GM19025 (cell line): ENCODE data around the gene ITPR1.

Experiments used
- ATAC-seq: cut with Tn5 transposase; IDR thresholded peaks from one replicate; pipeline ENCODE4 v1.9.1; 2021; ENCODE audit warnings: mild to moderate bottlenecking, low read depth, moderate library complexity; ENCODE audit not compliant: unreplicated experiment

The ITPR1 gene

GRCh38 chr3:4529876-4530588 lies 36.9 kb downstream of the ITPR1 start:
- ATAC-seq, result no peak

DNA sequence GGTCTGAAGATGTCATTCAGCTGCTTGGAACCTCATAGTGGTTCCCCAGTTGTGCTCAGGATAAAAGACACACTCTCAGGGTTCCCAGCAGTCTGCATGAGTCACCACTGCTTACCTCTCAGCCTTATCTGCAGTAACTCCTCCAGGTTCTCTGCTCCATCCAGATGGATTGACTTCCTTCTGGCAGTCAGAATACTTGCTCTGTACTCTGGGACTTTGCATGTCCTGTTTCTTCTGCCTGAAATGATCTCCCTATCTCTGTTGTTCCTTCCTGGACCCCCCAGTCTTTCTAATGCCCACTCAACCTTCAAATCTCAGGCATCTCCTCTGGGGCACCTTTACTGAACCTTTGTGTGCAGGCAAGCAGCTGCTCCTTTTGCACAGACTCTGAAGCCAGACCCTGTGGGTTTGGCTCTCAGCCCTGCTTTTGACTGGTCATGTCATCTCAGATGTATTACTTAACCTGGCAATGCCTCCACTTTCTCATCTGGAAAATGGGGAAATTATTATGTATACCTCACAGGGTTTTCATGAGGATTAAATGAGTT lies 38.4 kb downstream of the ITPR1 start:
- no peak for ATAC-seq

- ATAC-seq, result no peak
These were observed 39.5 kb downstream of the ITPR1 start for GRCh38 chr3:4532535-4533112.

- ATAC-seq, result no peak
These were observed 40.6 kb downstream of the ITPR1 start for GRCh38 chr3:4533489-4534443.

GRCh38 chr3:4534906-4535305 lies 41.8 kb downstream of the ITPR1 start:
- ATAC-seq, result no peak

- no peak for ATAC-seq
These were observed 43.1 kb downstream of the ITPR1 start for GRCh38 chr3:4536260-4536659.

DNA sequence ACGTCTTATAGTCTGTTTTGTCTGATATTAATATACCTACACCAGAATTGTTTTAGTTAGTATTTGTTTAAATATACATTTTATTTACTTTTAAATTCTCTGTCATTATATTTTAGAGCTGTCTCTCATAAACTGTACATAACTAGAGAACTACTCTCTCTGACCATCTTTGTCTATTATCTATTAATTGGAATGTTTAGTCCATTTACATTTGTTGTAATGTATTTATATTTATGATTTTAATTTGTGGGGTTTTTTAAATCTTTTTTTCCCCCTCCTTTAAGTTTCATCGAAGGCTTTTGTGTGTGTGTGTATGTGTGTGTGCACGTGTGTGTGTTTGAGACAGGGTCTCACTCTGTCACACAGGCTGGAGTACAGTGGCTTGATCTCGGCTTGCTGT lies 47.1 kb downstream of the ITPR1 start:
- ATAC-seq, result no peak

DNA sequence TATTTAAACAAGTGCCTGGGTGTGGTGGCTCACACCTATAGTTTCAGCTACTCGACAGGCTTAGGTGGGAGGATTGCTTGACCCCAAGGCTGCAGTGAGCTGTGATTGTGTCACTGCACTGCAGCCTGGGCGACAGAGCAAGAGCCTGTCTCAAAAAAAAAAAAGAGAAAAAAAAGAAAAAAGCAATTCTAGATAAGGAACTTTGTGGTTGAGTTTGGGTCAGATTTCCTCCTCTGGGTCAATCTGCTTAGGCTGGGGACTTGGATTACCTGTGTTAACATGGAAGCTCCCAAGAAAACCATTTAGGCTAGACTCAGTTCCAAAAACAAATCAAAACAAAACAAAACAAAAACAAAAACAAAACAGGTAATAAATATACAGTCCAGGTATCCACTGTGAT lies 50.0 kb downstream of the ITPR1 start:
- no peak for ATAC-seq

GRCh38 chr3:4546346-4547178 lies 53.4 kb downstream of the ITPR1 start:
- ATAC-seq, result no peak

DNA sequence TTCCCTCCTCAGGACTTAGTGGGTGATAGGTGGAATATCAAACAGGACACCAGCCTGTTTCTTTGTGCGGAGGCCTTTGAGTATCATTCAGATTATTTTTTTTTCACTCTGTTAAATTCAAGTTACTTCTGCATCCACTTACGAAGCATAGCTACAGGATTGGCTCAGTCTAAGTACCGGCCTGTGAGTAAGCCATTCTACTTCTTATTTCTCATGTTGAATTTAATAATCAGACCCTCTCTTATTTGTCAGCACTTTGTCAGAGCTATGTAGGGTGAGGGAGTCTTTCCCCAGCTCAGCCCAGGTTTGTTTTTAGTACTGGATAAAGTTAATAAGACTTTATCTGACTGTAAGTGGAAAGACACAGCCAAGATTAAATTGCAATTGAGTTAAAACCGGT lies 54.7 kb downstream of the ITPR1 start:
- ATAC-seq, result no peak

- no peak for ATAC-seq
These were observed 55.2 kb downstream of the ITPR1 start for GRCh38 chr3:4548356-4548755.

GRCh38 chr3:4548780-4549179 lies 55.6 kb downstream of the ITPR1 start:
- no peak for ATAC-seq

GRCh38 chr3:4549896-4550295 lies 56.7 kb downstream of the ITPR1 start:
- ATAC-seq, result no peak

- ATAC-seq, result no peak
These were observed 58.0 kb downstream of the ITPR1 start for GRCh38 chr3:4551051-4551711.

- no peak for ATAC-seq
These were observed 58.8 kb downstream of the ITPR1 start for GRCh38 chr3:4551794-4552442.

DNA sequence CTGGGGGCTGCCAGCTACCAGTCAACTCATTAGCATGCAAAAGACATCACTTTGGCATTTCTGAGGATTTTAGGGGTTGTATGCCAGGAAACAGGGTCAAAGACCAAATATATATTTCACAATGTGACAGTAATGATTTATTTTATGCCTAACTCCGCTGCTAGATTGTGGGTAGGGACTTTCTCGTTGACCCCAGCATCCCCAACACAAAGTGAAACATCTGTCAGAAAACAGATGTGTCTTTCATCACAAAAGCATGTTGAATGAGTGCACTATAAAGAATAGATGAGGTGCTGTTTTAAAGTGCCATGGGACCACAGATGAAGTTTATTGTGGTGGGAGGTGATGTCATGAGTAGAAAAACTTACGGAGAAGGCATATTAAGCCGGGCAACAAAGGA lies 59.7 kb downstream of the ITPR1 start:
- ATAC-seq, result no peak

GRCh38 chr3:4561661-4562060 lies 68.5 kb downstream of the ITPR1 start:
- no peak for ATAC-seq

DNA sequence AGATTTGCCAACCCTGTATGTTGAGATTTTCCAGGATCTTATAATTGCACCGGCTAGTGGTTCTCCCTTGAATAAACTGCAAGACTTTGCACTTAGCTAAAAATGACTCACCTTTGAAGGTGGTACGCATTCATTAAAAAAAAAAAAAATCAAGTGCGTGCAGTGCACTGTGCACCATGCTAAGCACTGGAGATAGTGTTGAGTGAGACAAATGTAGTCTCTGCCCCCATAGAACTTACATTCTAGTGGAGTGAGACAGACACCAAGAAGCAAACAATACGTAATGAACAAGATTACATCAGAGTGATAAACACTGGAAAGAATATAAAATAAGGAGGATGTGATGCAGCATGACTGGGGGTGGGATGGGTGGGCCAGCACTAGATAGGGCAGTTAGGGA lies 69.4 kb downstream of the ITPR1 start:
- ATAC-seq, result no peak

DNA sequence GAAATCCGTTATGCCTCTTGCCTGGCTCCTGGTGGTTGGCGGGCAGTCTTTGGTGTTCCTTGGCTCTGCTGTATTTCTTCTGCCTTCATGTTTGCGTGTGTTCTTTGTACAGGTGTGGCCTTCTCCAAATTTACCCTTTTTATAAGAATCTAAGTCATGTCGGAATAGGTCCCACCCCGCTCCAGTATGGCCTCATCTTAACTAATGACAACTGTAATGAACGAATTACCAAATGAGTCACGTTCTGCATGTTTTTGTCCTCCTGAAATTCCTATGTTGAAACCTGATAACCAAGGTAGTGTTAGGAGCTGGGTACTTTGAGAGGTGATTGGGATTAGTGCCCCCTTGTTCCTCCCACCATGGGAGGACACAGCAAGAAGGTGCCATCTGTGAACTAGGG lies 71.1 kb downstream of the ITPR1 start:
- ATAC-seq, result no peak
